DOHH2 (cell line): ENCODE measurements around the gene PTCHD1.

Experiments used
- H3F3A ChIP-seq: fragments of 200-600 bp; sonication (generic), shearing (Covaris generic); 2 replicates; pipeline ENCODE4 v1.6.0; 2016; ENCODE audit warnings: antibody characterized with exemption, mild to moderate bottlenecking; ENCODE audit not compliant: control insufficient read depth, insufficient read depth
- H3K27ac ChIP-seq: fragments of 200-600 bp; sonication (generic); 2 replicates; pipeline ENCODE4 v1.5.1; 2014; ENCODE audit warnings: low read depth, mild to moderate bottlenecking, low read length, moderate library complexity
- H3K27me3 ChIP-seq: fragments of 200-600 bp; sonication (generic); 2 replicates; pipeline ENCODE4 v1.6.1; 2014; ENCODE audit warnings: mild to moderate bottlenecking, low read length, mixed read lengths; ENCODE audit not compliant: control insufficient read depth
- H3K36me3 ChIP-seq: fragments of 200-600 bp; sonication (generic); 2 replicates; pipeline ENCODE4 v1.6.1; 2014; ENCODE audit warnings: mild to moderate bottlenecking, low read length, moderate library complexity, mixed read lengths; ENCODE audit not compliant: control insufficient read depth
- H3K4me1 ChIP-seq: fragments of 200-600 bp; sonication (generic); 2 replicates; pipeline ENCODE4 v1.6.1; 2014; ENCODE audit warnings: mild to moderate bottlenecking, low read length, mixed read lengths; ENCODE audit not compliant: control insufficient read depth
- H3K4me2 ChIP-seq: fragments of 200-600 bp; sonication (generic); 2 replicates; pipeline ENCODE4 v1.6.0; 2014; ENCODE audit warnings: mild to moderate bottlenecking, low read length, moderate library complexity
- H3K4me3 ChIP-seq: fragments of 200-600 bp; sonication (generic); 2 replicates; pipeline ENCODE4 v1.5.1; 2014; ENCODE audit warnings: mild to moderate bottlenecking, low read length, mixed read lengths
- H3K79me2 ChIP-seq: fragments of 200-600 bp; sonication (generic); 2 replicates; pipeline ENCODE4 v1.6.1; 2014; ENCODE audit warnings: mild to moderate bottlenecking, low read length, mixed read lengths; ENCODE audit not compliant: control insufficient read depth
- H3K9me2 ChIP-seq: fragments of 200-600 bp; sonication (generic); replicated peaks from 2 replicates; pipeline ENCODE4 v1.6.1; 2014; ENCODE audit warnings: mild to moderate bottlenecking, low read length, mixed read lengths; ENCODE audit not compliant: control insufficient read depth
- H3K9me3 ChIP-seq: fragments of 200-600 bp; sonication (generic); 2 replicates; pipeline ENCODE4 v1.6.1; 2014; ENCODE audit warnings: antibody characterized with exemption, low read length, mixed read lengths; ENCODE audit not compliant: control insufficient read depth, insufficient read depth
- H4K20me1 ChIP-seq: fragments of 200-600 bp; sonication (generic); 2 replicates; pipeline ENCODE4 v1.6.0; 2014; ENCODE audit warnings: low read depth, mild to moderate bottlenecking, antibody characterized with exemption, low read length, moderate library complexity; ENCODE audit not compliant: control insufficient read depth, insufficient read depth
- EZH2phosphoT487 ChIP-seq: fragments of 200-600 bp; sonication (generic); IDR thresholded peaks from 2 replicates; pipeline ENCODE4 v1.6.1; 2017; ENCODE audit warnings: borderline replicate concordance, mild to moderate bottlenecking, antibody characterized with exemption, low read length, moderate library complexity, mixed read lengths
- TF ChIP-seq, protein P1 (sequence below): fragments of 200-600 bp; sonication (generic); IDR thresholded peaks from one replicate; pipeline ENCODE4 v1.5.1; 2014; ENCODE audit warnings: antibody characterized with exemption, mild to moderate bottlenecking, low read depth, low read length; ENCODE audit not compliant: poor library complexity, severe bottlenecking

The PTCHD1 gene

DNA sequence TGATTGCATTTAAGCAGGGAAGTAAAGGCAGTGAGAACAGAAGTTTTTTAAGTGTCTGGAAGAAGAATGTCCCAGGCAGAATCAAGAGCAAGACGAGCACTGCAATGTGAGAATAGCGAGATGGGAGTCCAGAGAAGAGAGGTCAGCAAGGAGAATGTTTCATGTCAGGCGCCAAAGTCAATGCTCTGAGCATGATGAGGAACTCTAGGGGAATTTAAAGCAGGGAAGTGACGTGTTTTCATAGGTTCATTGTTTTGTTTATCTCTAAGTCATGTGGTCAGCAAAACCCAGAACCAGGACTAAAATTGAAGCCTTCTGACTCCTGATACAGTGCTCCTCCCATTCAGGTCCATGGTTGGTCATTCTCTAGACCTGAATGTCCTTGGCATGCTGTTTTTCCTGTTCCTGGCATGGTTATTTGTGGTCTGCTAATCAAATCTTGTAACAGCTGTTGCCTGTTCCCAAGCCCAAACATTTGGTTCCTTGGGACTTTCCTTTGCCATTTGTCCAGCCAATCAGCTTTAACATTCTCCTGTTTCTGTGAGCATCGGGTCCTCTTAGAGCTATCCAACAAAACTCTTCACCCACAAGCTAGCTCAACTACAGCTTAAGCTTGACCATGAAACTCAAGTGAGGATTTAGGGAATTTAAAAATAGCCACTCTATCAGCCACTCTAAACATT, 37.7 kb downstream of the PTCHD1 start:
- no peak overlapping the region for H3K4me3 ChIP-seq
- no peaks in the 10 kb centered on the region for H3K4me1 ChIP-seq
- no peaks in the 10 kb centered on the region for H3F3A ChIP-seq
- no peak overlapping the region for H3K27ac ChIP-seq
- TF ChIP-seq, protein P1, sequence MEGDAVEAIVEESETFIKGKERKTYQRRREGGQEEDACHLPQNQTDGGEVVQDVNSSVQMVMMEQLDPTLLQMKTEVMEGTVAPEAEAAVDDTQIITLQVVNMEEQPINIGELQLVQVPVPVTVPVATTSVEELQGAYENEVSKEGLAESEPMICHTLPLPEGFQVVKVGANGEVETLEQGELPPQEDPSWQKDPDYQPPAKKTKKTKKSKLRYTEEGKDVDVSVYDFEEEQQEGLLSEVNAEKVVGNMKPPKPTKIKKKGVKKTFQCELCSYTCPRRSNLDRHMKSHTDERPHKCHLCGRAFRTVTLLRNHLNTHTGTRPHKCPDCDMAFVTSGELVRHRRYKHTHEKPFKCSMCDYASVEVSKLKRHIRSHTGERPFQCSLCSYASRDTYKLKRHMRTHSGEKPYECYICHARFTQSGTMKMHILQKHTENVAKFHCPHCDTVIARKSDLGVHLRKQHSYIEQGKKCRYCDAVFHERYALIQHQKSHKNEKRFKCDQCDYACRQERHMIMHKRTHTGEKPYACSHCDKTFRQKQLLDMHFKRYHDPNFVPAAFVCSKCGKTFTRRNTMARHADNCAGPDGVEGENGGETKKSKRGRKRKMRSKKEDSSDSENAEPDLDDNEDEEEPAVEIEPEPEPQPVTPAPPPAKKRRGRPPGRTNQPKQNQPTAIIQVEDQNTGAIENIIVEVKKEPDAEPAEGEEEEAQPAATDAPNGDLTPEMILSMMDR: no peak
- no peaks in the 10 kb centered on the region for H3K27me3 ChIP-seq
- no peaks in the 10 kb centered on the region for H3K36me3 ChIP-seq
- H4K20me1 ChIP-seq: no peaks in the 10 kb centered on the region
- H3K9me3 ChIP-seq: no peaks in the 10 kb centered on the region
- no peaks in the 10 kb centered on the region for H3K9me2 ChIP-seq
- H3K79me2 ChIP-seq: no peaks in the 10 kb centered on the region
- H3K4me2 ChIP-seq: no peak overlapping the region

DNA sequence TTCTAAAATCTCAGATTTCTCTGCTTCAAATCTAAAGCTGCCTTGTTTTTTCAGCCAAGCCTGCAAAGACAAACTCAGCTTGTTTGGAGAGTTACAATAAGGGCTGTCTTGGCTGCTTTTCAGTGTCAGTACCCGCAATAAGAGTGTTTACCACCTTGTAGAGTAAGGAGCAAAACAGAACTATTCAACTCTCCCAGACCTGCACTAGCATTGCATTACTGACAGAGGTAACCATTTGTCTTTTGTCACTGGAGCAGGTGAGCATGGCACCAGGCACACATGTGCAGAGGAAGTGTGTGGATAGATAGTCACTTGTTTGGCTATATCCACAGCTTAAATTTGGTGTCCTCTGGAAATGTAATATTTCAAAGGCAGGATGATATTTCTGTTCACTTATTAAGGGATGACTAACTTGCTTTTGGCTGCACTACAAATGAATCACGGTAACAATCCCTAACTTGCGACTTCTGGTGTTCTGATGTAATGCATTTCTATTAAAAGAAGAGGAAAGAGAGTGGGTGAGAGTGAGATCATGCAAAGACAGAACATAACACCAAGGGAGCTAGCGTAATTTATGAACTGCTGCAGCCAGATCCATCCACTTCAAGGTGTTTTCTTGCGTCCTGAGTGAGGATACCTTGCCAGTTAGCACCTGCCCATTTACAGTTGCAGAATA, 38.6 kb downstream of the PTCHD1 start:
- Histone ChIP-seq H4K20me1 (no peaks in the 10 kb centered on the region), H3K27ac (no peak overlapping the region), H3F3A (no peaks in the 10 kb centered on the region), H3K36me3 (no peaks in the 10 kb centered on the region), H3K27me3 (no peaks in the 10 kb centered on the region), H3K4me2 (no peak overlapping the region), H3K9me2 (no peaks in the 10 kb centered on the region), H3K9me3 (no peaks in the 10 kb centered on the region), H3K4me3 (no peak overlapping the region), H3K4me1 (no peaks in the 10 kb centered on the region), H3K79me2 (no peaks in the 10 kb centered on the region)
- no peak for TF ChIP-seq EZH2phosphoT487
- TF ChIP-seq, protein P1: no peak

DNA sequence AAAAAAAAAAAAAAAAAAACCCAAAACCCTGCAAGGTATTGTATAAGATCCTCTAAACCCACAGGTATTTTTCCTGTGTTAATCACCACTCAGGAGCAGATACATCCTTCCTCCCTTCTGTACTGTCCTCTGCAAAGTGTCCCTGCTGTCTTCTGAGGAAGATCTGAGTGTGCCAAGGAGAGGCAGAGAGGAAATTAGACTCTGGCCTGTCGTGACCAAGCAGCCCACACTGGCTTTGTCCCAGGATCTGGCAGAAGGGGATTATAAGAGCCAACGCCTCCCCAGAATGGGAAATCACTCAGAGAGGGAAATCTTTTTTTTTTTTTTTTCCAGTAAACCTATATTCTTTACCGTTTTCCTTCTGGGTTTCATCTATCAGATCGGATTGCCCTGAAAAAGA, 39.6 kb downstream of the PTCHD1 start:
- H3F3A ChIP-seq: no peaks in the 10 kb centered on the region
- H3K36me3 ChIP-seq: no peaks in the 10 kb centered on the region
- no peaks in the 10 kb centered on the region for H3K79me2 ChIP-seq
- no peaks in the 10 kb centered on the region for H4K20me1 ChIP-seq
- no peak overlapping the region for H3K4me2 ChIP-seq
- H3K9me2 ChIP-seq: no peaks in the 10 kb centered on the region
- TF ChIP-seq, protein P1: no peak
- TF ChIP-seq EZH2phosphoT487: no peak
- H3K27ac ChIP-seq: no peak overlapping the region
- H3K27me3 ChIP-seq: no peaks in the 10 kb centered on the region
- no peak overlapping the region for H3K4me3 ChIP-seq
- H3K9me3 ChIP-seq: no peaks in the 10 kb centered on the region
- H3K4me1 ChIP-seq: no peaks in the 10 kb centered on the region
